Smooth muscle cell (in vitro differentiated cells): ENCODE data around the gene LIN7C. TPM values are rescaled to one million over a fixed set of nuclear protein-coding genes. Genes with fewer than 3 reads are reported as not detected.

Experiments used
- DNase-seq: peaks from one replicate; lab custom pipeline; 2025; ENCODE audit not compliant: unreplicated experiment; lab: John Stamatoyannopoulos, UW
- H2AFZ ChIP-seq: fragments of 200-600 bp; sonication (generic); 2 replicates; pipeline ENCODE4 v1.6.0; 2016; ENCODE audit warnings: antibody characterized with exemption, low read depth, mild to moderate bottlenecking
- H3F3A ChIP-seq: fragments of 200-600 bp; sonication (generic); 2 replicates; pipeline ENCODE4 v1.6.0; 2017; ENCODE audit warnings: antibody characterized with exemption, low read depth
- H3K27ac ChIP-seq: fragments of 200-600 bp; sonication (generic); 2 replicates; pipeline ENCODE4 v1.5.1; 2016; ENCODE audit warnings: low read depth, mild to moderate bottlenecking
- H3K27me3 ChIP-seq: fragments of 200-600 bp; sonication (generic); 2 replicates; pipeline ENCODE4 v1.6.1; 2016; ENCODE audit warnings: low read depth, mild to moderate bottlenecking
- H3K36me3 ChIP-seq: fragments of 200-600 bp; sonication (generic); 2 replicates; pipeline ENCODE4 v1.5.1; 2016; ENCODE audit warnings: low read depth
- H3K4me1 ChIP-seq: fragments of 200-600 bp; sonication (generic); 2 replicates; pipeline ENCODE4 v1.5.1; 2016; ENCODE audit warnings: low read depth
- H3K4me2 ChIP-seq: fragments of 200-600 bp; sonication (generic); 2 replicates; pipeline ENCODE4 v1.6.0; 2016; ENCODE audit warnings: mild to moderate bottlenecking
- H3K4me3 ChIP-seq: fragments of 200-600 bp; sonication (generic); 2 replicates; pipeline ENCODE4 v1.5.1; 2016; ENCODE audit warnings: mild to moderate bottlenecking
- H3K79me2 ChIP-seq: fragments of 200-600 bp; sonication (generic); 2 replicates; pipeline ENCODE4 v1.6.0; 2016; ENCODE audit warnings: low read depth, mild to moderate bottlenecking
- H3K9ac ChIP-seq: fragments of 200-600 bp; sonication (generic); 2 replicates; pipeline ENCODE4 v1.6.0; 2016; ENCODE audit warnings: low read depth
- H3K9me3 ChIP-seq: fragments of 200-600 bp; sonication (generic); replicated peaks from 2 replicates; pipeline ENCODE4 v1.5.1; 2016; ENCODE audit warnings: low read depth
- H4K20me1 ChIP-seq: fragments of 200-600 bp; sonication (generic); 2 replicates; pipeline ENCODE4 v1.6.0; 2016; ENCODE audit warnings: low read depth
- CTCF ChIP-seq: fragments of 200-600 bp; sonication (generic); IDR thresholded peaks from 2 replicates; pipeline ENCODE4 v1.5.1; 2017; ENCODE audit warnings: borderline replicate concordance, mild to moderate bottlenecking, antibody characterized with exemption; ENCODE audit not compliant: insufficient read depth, poor library complexity, severe bottlenecking
- WGBS: methylation state at CpG from one replicate; pipeline ENCODE4 v1.1.7; 2016; ENCODE audit warnings: low lambda C conversion rate; 5-methylcytosine and 5-hydroxymethylcytosine counted together
- polyA plus RNA-seq: library from polyadenylated mRNA; unstranded; fragments of >200 nt; fragmentation: Nextera tagmentation; extraction: Ambion mirVana; gene quantifications from 2 replicates; pipeline ENCODE4 v1.2.1, GENCODE V29; 2016
- total RNA-seq: library from RNA; depleted of rRNA; stranded (reverse); fragments of >200 nt; gene quantifications from 2 replicates; pipeline ENCODE4 v1.2.3, GENCODE V29; 2014

LIN7C gene
- total and polyA plus RNA-seq, 2 experiments from 2014 or later, result 11.3 to 30.8 TPM

- no peak for DNase-seq
- H3K36me3 ChIP-seq, result no peaks in the 10 kb centered on the region
- 93% methylated on average over 2 of the region's 2 CpGs for WGBS
Measured at GRCh38 chr11:27541790-27542189, 35.2 kb upstream of the LIN7C start.

GRCh38 chr11:27540051-27540450 lies 33.5 kb upstream of the LIN7C start:
- Histone ChIP-seq H4K20me1 (no peaks in the 10 kb centered on the region), H2AFZ (no peak overlapping the region), H3F3A (no peaks in the 10 kb centered on the region), H3K9ac (no peak overlapping the region), H3K9me3 (no peaks in the 10 kb centered on the region), H3K27me3 (no peaks in the 10 kb centered on the region), H3K4me3 (no peak overlapping the region), H3K4me1 (no peaks in the 10 kb centered on the region), H3K27ac (no peak overlapping the region), H3K4me2 (no peak overlapping the region), H3K36me3 (no peaks in the 10 kb centered on the region), H3K79me2 (no peaks in the 10 kb centered on the region)
- DNase-seq, result no peak
- no peak for TF ChIP-seq CTCF

More at GRCh38 chr11:27541790-27542189, 35.2 kb upstream of the LIN7C start:
- no peak overlapping the region for H2AFZ ChIP-seq
- no peaks in the 10 kb centered on the region for H3K9me3 ChIP-seq
- H3K4me1 ChIP-seq, result no peaks in the 10 kb centered on the region
- no peaks in the 10 kb centered on the region for H3F3A ChIP-seq
- H3K79me2 ChIP-seq, result no peaks in the 10 kb centered on the region
- no peak overlapping the region for H3K9ac ChIP-seq
- H4K20me1 ChIP-seq, result no peaks in the 10 kb centered on the region
- no peak overlapping the region for H3K4me3 ChIP-seq
- H3K27ac ChIP-seq, result no peak overlapping the region
- no peaks in the 10 kb centered on the region for H3K27me3 ChIP-seq
- H3K4me2 ChIP-seq, result no peak overlapping the region
- TF ChIP-seq CTCF, result no peak

DNA sequence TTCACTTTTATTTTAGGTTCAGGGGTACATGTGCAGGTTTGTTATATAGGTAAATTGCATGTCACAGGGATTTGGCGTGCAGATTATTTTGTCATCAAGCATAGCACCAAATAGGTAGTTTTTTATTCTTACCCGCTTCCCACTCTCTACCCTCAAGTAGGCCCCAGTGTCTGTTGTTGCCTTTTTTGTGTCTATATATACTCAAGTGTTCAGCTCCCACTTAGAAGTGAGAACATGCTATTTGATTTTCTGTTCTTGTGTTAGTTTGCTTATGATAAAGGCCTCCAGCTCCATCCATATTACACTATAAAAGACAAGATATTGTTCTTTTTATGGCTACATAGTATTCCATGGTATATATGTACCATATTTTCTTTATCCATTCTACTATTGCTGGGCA lies 28.5 kb upstream of the LIN7C start:
- H3F3A ChIP-seq, result no peaks in the 10 kb centered on the region
- DNase-seq, result no peak
- no peaks in the 10 kb centered on the region for H3K79me2 ChIP-seq
- TF ChIP-seq CTCF, result no peak
- H3K4me2 ChIP-seq, result no peak overlapping the region
- no peaks in the 10 kb centered on the region for H3K27me3 ChIP-seq
- WGBS, result 96% methylated on average over 2 of the region's 2 CpGs
- H3K9me3 ChIP-seq, result no peaks in the 10 kb centered on the region
- no peak overlapping the region for H2AFZ ChIP-seq
- H3K36me3 ChIP-seq, result no peaks in the 10 kb centered on the region
- H3K4me1 ChIP-seq, result no peaks in the 10 kb centered on the region
- no peak overlapping the region for H3K4me3 ChIP-seq
- no peak overlapping the region for H3K9ac ChIP-seq
- no peaks in the 10 kb centered on the region for H4K20me1 ChIP-seq
- no peak overlapping the region for H3K27ac ChIP-seq

DNA sequence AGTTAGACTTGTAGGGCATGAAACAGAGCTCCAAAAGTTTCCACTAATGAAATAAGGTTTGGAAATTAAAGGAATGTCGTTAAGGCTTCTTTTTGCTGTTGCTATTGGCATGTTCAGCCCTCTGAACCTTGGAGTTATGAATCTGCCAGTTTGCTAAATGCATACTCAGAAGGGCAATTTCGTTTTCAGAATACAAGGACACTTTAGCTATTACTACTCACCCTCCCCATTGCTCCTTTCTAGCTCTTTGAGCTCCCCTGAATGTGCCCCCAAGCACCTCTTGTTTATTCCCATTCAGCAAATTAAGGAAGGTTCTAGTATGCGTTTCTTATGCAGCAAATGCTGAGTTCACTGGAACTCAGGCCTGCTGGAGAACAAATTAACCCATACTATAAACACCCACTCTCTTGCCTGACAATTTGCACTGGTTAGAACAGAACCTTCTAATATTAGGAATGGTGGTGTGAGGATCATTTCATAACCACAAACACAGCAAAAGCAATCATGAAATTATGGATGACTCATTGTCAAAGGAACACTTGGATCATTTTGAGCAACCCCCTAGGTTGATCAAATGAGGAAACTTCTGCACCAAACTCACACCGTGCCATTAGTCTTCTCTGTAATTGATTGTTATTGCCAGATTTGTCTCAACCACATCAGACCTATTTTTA lies 26.2 kb upstream of the LIN7C start:
- Histone ChIP-seq H3K9me3 (no peaks in the 10 kb centered on the region), H3K4me3 (no peak overlapping the region), H3F3A (no peaks in the 10 kb centered on the region), H3K27ac (no peak overlapping the region), H3K36me3 (no peaks in the 10 kb centered on the region), H3K4me1 (no peaks in the 10 kb centered on the region), H3K4me2 (no peak overlapping the region), H3K9ac (no peak overlapping the region), H3K79me2 (no peaks in the 10 kb centered on the region), H3K27me3 (no peaks in the 10 kb centered on the region), H2AFZ (no peak overlapping the region), H4K20me1 (no peaks in the 10 kb centered on the region)
- no peak for TF ChIP-seq CTCF
- WGBS, result 77% methylated on average over 4 of the region's 4 CpGs
- DNase-seq, result no peak
